GM21529 (cell line): ENCODE results near the gene SPACA5B.
"Not testable (repeated sequence)": the region's sequence is repeated elsewhere in the genome, so short reads cannot be mapped to it uniquely, and the experiment has no call there.

Experiments used
- ATAC-seq: cut with Tn5 transposase; IDR thresholded peaks from one replicate; pipeline ENCODE4 v1.9.1; 2021; ENCODE audit not compliant: unreplicated experiment

SPACA5B gene

GRCh38 chrX:48130326-48130725 lies at the start of gene SPACA5B:
TSS of gene SPACA5B (plus strand) at chrX:48130626. CDS start at chrX:48130688, 62 bp downstream.
- not testable (repeated sequence) for ATAC-seq

DNA sequence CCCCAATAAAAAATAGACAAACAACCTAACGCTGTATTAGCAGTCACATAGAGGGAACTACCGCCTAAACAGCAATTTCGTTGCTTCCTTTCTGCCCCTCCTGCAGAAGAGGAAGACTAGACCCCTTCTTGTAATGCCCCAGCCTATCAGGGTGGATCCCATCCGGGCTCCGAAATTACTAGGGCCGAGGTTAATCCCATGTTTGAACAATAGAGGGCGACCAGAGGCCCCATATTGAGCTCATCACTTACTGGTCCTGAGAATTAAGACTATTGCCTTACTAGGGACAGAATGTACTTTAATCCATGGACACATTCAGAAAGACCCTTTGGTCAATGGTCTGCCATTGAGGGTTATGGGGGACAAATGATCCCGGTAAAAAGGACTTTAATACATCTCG lies 47.2 kb upstream of the SPACA5B start:
- peak; percentile 78 for ATAC-seq

DNA sequence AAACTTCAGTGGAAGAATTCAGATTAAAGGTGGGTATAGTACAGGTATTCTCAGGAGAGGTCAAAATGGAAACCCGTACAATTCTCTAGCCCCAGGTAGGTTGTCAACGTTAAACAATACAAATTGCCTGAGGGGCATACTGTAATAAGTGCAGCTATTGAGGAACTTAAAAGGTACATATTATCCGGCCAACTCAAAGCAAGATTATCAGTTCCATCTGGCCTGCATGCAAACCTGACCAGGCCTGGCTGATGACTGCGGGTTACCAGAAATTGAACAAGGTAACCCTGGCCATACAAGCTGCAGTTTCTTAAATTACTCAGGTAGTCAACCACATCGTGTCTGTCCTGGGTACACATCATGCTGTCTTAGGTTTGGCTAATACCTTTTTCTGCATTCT lies 46.7 kb upstream of the SPACA5B start:
- ATAC-seq, result no peak

- no peak for ATAC-seq
These were observed 44.3 kb upstream of the SPACA5B start for GRCh38 chrX:48086082-48086481.

DNA sequence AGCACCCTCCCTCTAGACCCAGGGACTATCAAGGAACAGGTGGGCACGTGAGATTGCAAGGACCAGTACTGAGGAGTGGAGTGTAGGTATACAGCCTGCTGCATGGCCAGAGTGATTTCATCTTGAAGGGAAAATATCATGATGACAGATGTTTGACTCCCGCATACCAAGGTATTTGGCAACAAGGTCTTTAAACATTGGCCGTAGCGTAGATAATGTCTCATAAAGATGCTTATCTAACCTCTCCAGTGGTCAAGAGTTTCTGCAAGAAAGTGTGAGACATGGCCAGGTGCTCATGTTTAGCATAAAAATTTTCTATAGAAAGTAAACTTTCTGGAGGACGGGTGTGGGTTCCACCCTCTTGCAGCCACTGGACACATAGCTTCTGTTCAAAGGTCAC lies 40.3 kb upstream of the SPACA5B start:
- ATAC-seq, result no peak

DNA sequence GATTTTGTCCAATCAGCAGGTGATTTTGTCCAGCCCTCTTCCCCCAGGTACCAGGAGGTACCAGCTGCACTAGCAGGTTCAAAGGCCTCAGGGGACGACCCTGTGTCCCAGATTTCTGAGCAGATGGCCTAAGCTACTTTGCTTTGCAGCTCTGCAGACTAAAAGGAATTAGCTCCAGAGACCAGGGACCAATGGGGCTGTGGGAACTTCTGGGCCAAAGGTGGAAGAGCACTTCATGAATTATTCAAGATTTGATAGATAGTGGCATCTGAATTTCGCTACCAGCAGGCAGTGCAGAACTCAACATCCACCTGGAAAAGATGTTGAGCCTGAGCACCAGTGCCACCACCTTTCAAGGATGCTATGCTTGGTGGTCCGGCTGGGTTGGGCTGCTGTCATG lies 37.9 kb upstream of the SPACA5B start:
- ATAC-seq, result not testable (repeated sequence)

- ATAC-seq, result no peak
These were observed 29.0 kb upstream of the SPACA5B start for GRCh38 chrX:48101443-48101842.

- no peak for ATAC-seq
These were observed 27.5 kb upstream of the SPACA5B start for GRCh38 chrX:48102874-48103374.

GRCh38 chrX:48107717-48108116 lies 22.7 kb upstream of the SPACA5B start:
- no peak for ATAC-seq

- not testable (repeated sequence) for ATAC-seq
These were observed 5.1 kb upstream of the SPACA5B start for GRCh38 chrX:48125286-48125685.

GRCh38 chrX:48132308-48132844 lies 1.9 kb downstream of the SPACA5B start:
- ATAC-seq, result not testable (repeated sequence)

DNA sequence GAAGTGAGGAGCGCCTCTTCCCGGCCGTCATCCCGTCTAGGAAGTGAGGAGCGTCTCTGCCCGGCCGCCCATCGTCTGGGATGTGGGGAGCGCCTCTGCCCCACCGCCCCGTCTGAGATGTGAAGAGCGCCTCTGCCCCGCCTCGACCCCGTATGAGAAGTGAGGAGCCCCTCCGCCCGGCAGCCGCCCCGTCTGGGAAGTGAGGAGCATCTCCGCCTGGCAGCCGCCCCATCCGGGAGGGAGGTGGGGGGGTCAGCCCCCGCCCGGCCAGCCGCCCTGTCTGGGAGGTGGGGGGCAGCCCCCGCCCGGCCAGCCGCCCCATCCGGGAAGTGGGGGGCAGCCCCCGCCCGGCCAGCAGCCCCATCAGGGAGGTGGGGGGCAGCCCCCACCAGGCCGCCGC lies 8.7 kb downstream of the SPACA5B start:
- ATAC-seq, result not testable (repeated sequence)

DNA sequence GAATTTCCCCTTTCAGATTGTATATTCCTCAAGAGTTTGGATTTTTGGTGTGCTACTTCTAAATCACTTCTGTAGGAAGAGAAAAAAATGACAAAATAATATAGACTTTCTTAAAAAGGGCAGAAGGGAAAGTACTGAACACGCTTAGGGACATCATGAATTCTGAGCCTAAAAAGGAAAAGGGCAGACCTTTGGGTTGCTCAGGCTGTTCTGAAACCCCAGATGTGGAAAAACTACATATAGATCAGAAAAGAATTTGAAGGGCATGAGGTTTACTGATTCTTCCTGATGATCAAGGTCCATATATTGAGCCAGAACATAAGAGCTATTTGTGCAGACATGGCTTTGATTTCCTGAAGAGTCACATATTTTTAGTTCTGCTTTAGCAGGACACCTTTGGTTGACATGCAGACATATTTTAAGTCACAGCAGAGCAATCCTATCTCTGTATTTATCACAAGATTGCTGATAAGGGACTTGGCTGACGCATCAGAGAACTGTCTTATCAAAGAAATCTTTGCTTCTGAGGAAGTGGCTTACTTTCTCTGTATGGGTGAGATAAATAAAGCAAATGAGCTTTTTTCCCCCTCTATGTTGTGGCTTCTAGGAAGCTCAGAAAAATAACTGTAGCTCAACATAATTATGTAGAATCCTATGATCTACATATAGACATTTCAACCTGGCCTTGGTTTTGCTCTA lies 11.5 kb downstream of the SPACA5B start:
- not testable (repeated sequence) for ATAC-seq

GRCh38 chrX:48142697-48143096 lies 12.3 kb downstream of the SPACA5B start:
- not testable (repeated sequence) for ATAC-seq

- no peak for ATAC-seq
These were observed 23.3 kb downstream of the SPACA5B start for GRCh38 chrX:48153769-48154168.

DNA sequence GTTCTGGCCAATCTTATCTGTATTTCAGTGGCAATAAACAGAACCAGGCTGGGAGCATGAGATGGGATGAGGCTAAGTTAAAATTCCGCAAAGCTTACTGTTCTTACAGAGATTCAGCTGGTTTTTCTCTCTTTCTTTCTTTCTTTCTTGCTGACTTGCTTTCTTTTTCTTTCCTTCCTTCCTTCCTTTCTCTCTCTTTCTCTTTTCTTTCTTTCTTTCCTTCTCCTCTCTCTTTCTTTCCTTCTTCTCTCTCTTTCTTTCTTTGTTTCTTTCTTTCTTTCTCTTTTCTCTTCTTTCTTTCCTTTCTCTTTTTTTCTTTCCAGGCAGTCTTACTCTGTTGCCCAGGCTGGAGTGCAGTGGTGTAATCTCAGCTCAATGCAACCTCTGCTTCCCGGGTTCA lies 24.4 kb downstream of the SPACA5B start:
- no peak for ATAC-seq

GRCh38 chrX:48156014-48156413 lies 25.6 kb downstream of the SPACA5B start:
- no peak for ATAC-seq

DNA sequence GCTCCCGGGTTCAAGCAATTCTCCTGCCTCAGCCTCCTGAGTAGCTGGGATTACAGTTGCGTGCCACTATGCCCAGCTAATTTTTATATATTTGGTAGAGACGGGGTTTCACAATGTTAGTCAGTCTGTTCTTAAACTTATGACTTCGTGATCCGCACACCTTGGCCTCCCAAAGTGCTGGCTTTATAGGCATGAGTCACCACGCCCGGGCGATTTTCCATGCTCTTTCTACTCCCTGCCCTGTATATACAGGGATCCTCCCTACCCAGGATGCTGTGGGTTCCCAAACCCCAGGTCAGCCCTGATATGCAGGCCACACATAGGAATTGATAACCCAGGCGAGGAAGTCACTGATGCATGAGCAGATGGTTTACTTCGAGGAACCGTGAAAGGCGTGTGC lies 34.8 kb downstream of the SPACA5B start:
- ATAC-seq, result no peak

DNA sequence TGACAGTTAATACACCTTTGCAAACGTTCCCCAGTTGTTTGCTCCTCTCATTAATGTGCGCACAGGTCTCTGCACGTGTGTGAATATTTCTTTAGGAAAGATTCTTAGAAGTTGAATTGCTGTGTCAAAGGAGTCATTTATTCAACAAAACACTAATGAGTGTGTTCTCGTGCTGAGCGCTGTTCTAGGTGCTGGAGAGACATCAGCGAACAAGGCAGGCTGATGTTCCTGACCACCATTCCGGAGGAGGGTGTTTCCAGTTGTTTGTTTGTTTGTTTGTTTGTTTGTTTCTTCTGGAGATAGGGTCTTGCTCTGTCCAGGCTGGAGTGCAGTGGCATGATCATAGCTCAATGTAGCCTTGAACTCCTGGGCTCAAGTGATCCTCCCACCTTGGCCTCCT lies 35.9 kb downstream of the SPACA5B start:
- ATAC-seq, result not testable (repeated sequence)

- no peak for ATAC-seq
These were observed 49.3 kb downstream of the SPACA5B start for GRCh38 chrX:48179691-48180090.

GRCh38 chrX:48180811-48181210 lies 50.4 kb downstream of the SPACA5B start:
- no peak for ATAC-seq

DNA sequence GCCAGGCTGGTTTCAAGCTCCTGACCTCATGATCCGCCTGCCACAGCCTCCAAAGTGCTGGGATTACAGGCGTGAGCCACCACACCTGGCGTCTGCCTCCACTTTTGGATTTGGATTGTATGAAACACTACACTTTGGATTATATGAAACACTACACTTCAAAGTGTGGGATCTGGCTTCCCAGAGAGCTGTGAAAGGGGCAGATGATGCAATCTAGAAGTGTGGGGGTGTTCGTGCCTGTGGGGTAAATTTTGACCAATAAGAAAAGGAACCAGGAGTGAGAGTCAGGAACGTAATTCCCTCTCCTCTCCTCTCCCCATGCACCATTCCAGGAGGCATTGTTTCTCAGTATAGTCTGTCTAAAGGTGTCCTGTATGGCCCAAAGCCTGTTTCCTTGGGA lies 51.5 kb downstream of the SPACA5B start:
- not testable (repeated sequence) for ATAC-seq
